NT2/D1 (cell line): ENCODE data around the gene SH2D3A.
A peak's percentile ranks its signal among the peaks of the same experiment; 100 is the strongest.
"Not testable (repeated sequence)": the region's sequence is repeated elsewhere in the genome, so short reads cannot be mapped to it uniquely, and the experiment has no call there.

Experiments used
- DNase-seq: peaks from one replicate; pipeline ENCODE4 v3.0.0-alpha.2; 2011; ENCODE audit warnings: low read depth, low spot score
- H3K27me3 ChIP-seq: 2 replicates; pipeline ENCODE4 v1.6.0; 2011; ENCODE audit warnings: mild to moderate bottlenecking; ENCODE audit not compliant: insufficient read length, insufficient read depth
- H3K36me3 ChIP-seq: 2 replicates; pipeline ENCODE4 v1.6.1; 2011; ENCODE audit warnings: mild to moderate bottlenecking, low read length, mixed read lengths; ENCODE audit not compliant: insufficient read depth, insufficient read length
- H3K4me1 ChIP-seq: 2 replicates; pipeline ENCODE4 v1.5.1; 2011; ENCODE audit not compliant: insufficient read depth, insufficient read length
- H3K4me3 ChIP-seq: 2 replicates; pipeline ENCODE4 v1.5.1; 2011; ENCODE audit warnings: low read depth; ENCODE audit not compliant: insufficient read length
- H3K9ac ChIP-seq: 2 replicates; pipeline ENCODE4 v1.6.0; 2011; ENCODE audit warnings: low read depth; ENCODE audit not compliant: insufficient read length
- H3K9me3 ChIP-seq: 2 replicates; pipeline ENCODE4 v1.5.1; 2011; ENCODE audit warnings: mild to moderate bottlenecking, low read length; ENCODE audit not compliant: insufficient read depth
- SUZ12 ChIP-seq: IDR thresholded peaks from 2 replicates; pipeline ENCODE4 v1.6.1; 2011; ENCODE audit not compliant: insufficient read length, insufficient read depth; ENCODE audit errors: extremely low read depth
- YY1 ChIP-seq: IDR thresholded peaks from 2 replicates; pipeline ENCODE4 v1.6.1; 2011; ENCODE audit not compliant: insufficient read length, insufficient read depth
- ZNF274 ChIP-seq: IDR thresholded peaks from 2 replicates; pipeline ENCODE4 v1.6.1; 2011; ENCODE audit warnings: mild to moderate bottlenecking, low read depth, low read length

The SH2D3A gene

DNA sequence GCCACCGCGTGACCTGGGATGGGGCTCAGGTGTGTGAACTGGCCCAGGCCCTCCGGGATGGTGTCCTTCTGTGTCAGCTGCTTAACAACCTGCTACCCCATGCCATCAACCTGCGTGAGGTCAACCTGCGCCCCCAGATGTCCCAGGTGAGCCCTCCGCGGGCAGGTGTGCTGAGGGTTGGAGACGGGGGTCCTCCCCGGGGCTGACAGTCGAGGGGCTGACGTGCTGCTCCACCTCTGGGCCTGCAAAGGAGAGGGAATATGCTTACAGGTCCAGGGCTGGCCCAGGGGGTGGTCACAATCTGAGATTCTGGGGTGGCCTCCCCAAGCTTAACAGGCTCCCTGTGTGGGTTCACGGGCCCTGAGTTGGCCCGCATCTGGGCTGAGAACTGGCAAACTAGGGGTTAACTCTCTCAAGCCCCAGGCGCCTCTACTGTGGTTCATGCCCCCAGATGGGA is 5.7 kb upstream of the SH2D3A start:
- peak overlapping the region; percentile 5 for H3K9ac ChIP-seq

GRCh38 chr19:6772028-6772865 is 5.0 kb upstream of the SH2D3A start, which contains the start of gene VAV1:
Gene VAV1 (plus strand): TSS chr19:6772708. CDS start chr19:6772808, 100 bp downstream.
- TF ChIP-seq YY1 (no peak), ZNF274 (no peak), SUZ12 (no peak)
- no peak for DNase-seq
- Histone ChIP-seq H3K9ac (peak within 1 kb of the TSS; percentile 5), H3K27me3 (no peaks in the 10 kb centered on the region), H3K4me3 (no peak within 1 kb of the TSS), H3K9me3 (no peaks in the 10 kb centered on the region), H3K36me3 (no peaks in the 10 kb centered on the region), H3K4me1 (peaks cover 9% of the 10 kb centered on the region)

More for the DNA sequence above, 5.7 kb upstream of the SH2D3A start:
- H3K9me3 ChIP-seq: no peaks in the 10 kb centered on the region
- H3K27me3 ChIP-seq: no peaks in the 10 kb centered on the region
- TF ChIP-seq SUZ12 (no peak), ZNF274 (no peak), YY1 (no peak)
- H3K4me3 ChIP-seq: no peak overlapping the region
- no peak for DNase-seq
- peaks cover 9% of the 10 kb centered on the region for H3K4me1 ChIP-seq
- H3K36me3 ChIP-seq: no peaks in the 10 kb centered on the region

DNA sequence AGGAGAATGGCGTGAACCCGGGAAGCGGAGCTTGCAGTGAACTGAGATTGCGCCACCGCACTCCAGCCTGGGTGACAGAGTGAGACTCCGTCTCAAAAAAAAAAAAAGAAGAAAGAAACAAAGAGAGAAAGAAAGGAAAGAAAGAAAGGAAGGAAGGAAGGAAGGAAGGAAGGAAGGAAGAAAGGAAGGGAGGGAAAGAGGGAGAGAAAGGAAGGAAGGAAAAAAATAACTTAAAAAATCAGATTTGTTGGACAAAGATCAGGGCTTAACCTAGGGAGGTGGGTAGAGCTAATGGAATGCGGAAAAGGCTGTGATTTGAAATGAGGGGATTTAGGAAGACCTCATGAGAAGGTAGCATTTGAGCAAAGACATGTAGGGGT is 4.4 kb upstream of the SH2D3A start:
- H3K4me3 ChIP-seq, H3K36me3 ChIP-seq, H3K9me3 ChIP-seq, H3K4me1 ChIP-seq, H3K27me3 ChIP-seq, H3K9ac ChIP-seq, DNase-seq: not testable (repeated sequence)

DNA sequence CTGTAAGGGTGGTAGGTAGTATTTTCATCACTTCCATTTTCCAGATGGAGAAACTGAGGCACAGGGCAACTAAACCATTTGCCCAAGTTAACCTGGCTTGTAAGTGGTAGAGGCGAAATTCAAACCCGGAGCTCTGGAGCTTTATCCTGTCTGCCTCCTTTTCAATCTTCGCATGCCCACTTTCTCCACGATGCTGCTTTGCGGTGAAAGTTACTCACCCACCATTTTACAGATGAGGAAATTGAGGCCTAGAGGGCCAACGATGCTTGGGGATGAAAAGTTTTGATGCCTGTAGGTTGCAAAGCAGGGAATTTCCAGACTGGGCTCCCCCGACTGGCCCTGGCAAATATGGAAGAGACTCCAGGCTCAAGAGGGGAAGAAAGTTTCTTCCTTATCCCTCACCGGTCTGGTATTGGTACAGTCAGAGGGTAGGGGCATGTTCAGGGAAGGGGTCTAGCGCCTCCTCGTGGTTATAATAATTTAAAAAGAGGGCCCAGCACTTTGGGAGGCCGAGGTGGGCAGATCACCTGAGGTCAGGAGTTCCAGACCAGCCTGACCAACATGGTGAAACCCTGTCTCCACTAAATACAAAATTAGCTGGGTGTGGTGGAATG is 1.9 kb upstream of the SH2D3A start:
- H3K4me1 ChIP-seq: peaks cover 16% of the 10 kb centered on the region
- no peak overlapping the region for H3K4me3 ChIP-seq
- no peak for DNase-seq
- no peaks in the 10 kb centered on the region for H3K36me3 ChIP-seq
- no peak overlapping the region for H3K9ac ChIP-seq
- peaks cover 12% of the 10 kb centered on the region for H3K27me3 ChIP-seq
- H3K9me3 ChIP-seq: no peaks in the 10 kb centered on the region
- TF ChIP-seq YY1 (no peak), ZNF274 (no peak), SUZ12 (no peak)

GRCh38 chr19:6768236-6768785 is 1.1 kb upstream of the SH2D3A start:
- no peak for DNase-seq
- peaks cover 13% of the 10 kb centered on the region for H3K4me1 ChIP-seq

GRCh38 chr19:6767081-6767356 is 216 bp downstream of the SH2D3A start:
- no peak for DNase-seq
- no peak for TF ChIP-seq YY1
- TF ChIP-seq ZNF274: no peak
- no peak for TF ChIP-seq SUZ12
- peaks cover 8% of the 10 kb centered on the region for H3K4me1 ChIP-seq
- no peaks in the 10 kb centered on the region for H3K36me3 ChIP-seq
- no peaks in the 10 kb centered on the region for H3K9me3 ChIP-seq
- peaks cover 12% of the 10 kb centered on the region for H3K27me3 ChIP-seq
- peak overlapping the region; percentile 86 for H3K4me3 ChIP-seq
- peak overlapping the region; percentile 88 for H3K9ac ChIP-seq

More at GRCh38 chr19:6768236-6768785, 1.1 kb upstream of the SH2D3A start:
- Histone ChIP-seq H3K9ac (no peak overlapping the region), H3K9me3 (no peaks in the 10 kb centered on the region), H3K27me3 (peaks cover 12% of the 10 kb centered on the region), H3K36me3 (no peaks in the 10 kb centered on the region), H3K4me3 (peak overlapping the region; percentile 86)
- TF ChIP-seq YY1 (no peak), SUZ12 (no peak), ZNF274 (no peak)

GRCh38 chr19:6766357-6767080 is 716 bp downstream of the SH2D3A start:
- DNase-seq: no peak
- no peak for TF ChIP-seq YY1
- TF ChIP-seq SUZ12: no peak
- no peak for TF ChIP-seq ZNF274
- Histone ChIP-seq H3K9ac (peak overlapping the region; percentile 88), H3K27me3 (peaks cover 12% of the 10 kb centered on the region), H3K4me3 (peak overlapping the region; percentile 86), H3K9me3 (0 out of 2 replicates have a peak, but pooled peaks cover 2% of the 10 kb centered on the region), H3K4me1 (peaks cover 8% of the 10 kb centered on the region), H3K36me3 (no peaks in the 10 kb centered on the region)
